Mucosa of descending colon (tissue), 3 donors: ENCODE data around the gene PPP1R3G. TPM values are rescaled to one million over a fixed set of nuclear protein-coding genes. Genes with fewer than 3 reads are reported as not detected.

Experiments
- ATAC-seq: fragments of 200-7000 bp; cut with Tn5 transposase; one replicate; pipeline ENCODE4 v1.9.1; 2020; ENCODE audit warnings: mild to moderate bottlenecking, moderate library complexity
- DNase-seq, 3 donors: peaks; one replicate each; pipeline ENCODE4 v3.0.0-alpha.2; 2020
- H3K36me3 ChIP-seq: fragments of 200-600 bp; one replicate; pipeline ENCODE4 v1.8.0; 2021; ENCODE audit warnings: low read depth, mild to moderate bottlenecking
- H3K4me1 ChIP-seq: fragments of 200-600 bp; one replicate; pipeline ENCODE4 v1.8.0; 2021; ENCODE audit warnings: low read depth, mild to moderate bottlenecking
- H3K4me3 ChIP-seq: fragments of 200-600 bp; one replicate; pipeline ENCODE4 v1.8.0; 2021; ENCODE audit warnings: mild to moderate bottlenecking
- H3K9me3 ChIP-seq: fragments of 200-600 bp; one replicate; pipeline ENCODE4 v1.8.0; 2021; ENCODE audit warnings: mild to moderate bottlenecking
- CTCF ChIP-seq: fragments of 200-600 bp; IDR thresholded peaks from one replicate; pipeline ENCODE4 v1.8.0; 2022; ENCODE audit warnings: antibody characterized with exemption, mild to moderate bottlenecking
- intact Hi-C, 2 donors: fragments of 100-400 bp; cut with DNase I in 1 of 2; cut with micrococcal nuclease in 1 of 2; formaldehyde crosslinking; loops; one replicate each; pipeline versions ENCODE4 v1.11.0 to v1.11.1; 2022; cut with DNase I, micrococcal nuclease
- total RNA-seq, 3 donors: library from RNA; stranded (reverse); fragmentation: NEBNext Ultra II Directional in 2 of 3; extraction: Animal tissue kit (Norgen Biotek cat#: 25700) in 2 of 3; gene quantifications; one replicate each; pipeline versions ENCODE4 v1.2.1 to v1.2.4, GENCODE V29; 2021 to 2023
- donor health status: DM: no; HTN: no; CAD: no; lungs with moderate emphysema.
- donor health status: DM: no; HTN: no; CAD: no.
- donor health status: DM: no; HTN: yes; CAD: no.

Gene PPP1R3G
- total RNA-seq, 3 donors from 2014 or later = 0.46 to 2.8 (median 0.55) TPM

GRCh38 chr6:5045416-5045815 is 39.7 kb upstream of the PPP1R3G start:
- DNase-seq (no peak), ATAC-seq (no peak)
- no peak overlapping the region for H3K4me3 ChIP-seq

GRCh38 chr6:5046430-5046829 is 38.7 kb upstream of the PPP1R3G start:
- Histone ChIP-seq H3K36me3 (no peaks in the 10 kb centered on the region), H3K4me1 (no peaks in the 10 kb centered on the region), H3K9me3 (peaks cover 10% of the 10 kb centered on the region), H3K4me3 (no peak overlapping the region)
- no peak for DNase-seq
- no peak for ATAC-seq
- no peak for TF ChIP-seq CTCF
- intact Hi-C loops = no loop called here

More at GRCh38 chr6:5045416-5045815, 39.7 kb upstream of the PPP1R3G start:
- Histone ChIP-seq H3K4me1 (no peaks in the 10 kb centered on the region), H3K9me3 (no peaks in the 10 kb centered on the region), H3K36me3 (no peaks in the 10 kb centered on the region)
- intact Hi-C loops = no loop called here
- TF ChIP-seq CTCF = no peak

- no peak for TF ChIP-seq CTCF
- Histone ChIP-seq H3K4me1 (no peaks in the 10 kb centered on the region), H3K36me3 (no peaks in the 10 kb centered on the region), H3K9me3 (peaks cover 13% of the 10 kb centered on the region), H3K4me3 (no peak overlapping the region)
- DNase-seq (no peak), ATAC-seq (no peak)
- intact Hi-C loops = no loop called here
These were observed 35.1 kb upstream of the PPP1R3G start for GRCh38 chr6:5050009-5050408.

- TF ChIP-seq CTCF = no peak
- H3K4me3 ChIP-seq = no peak overlapping the region
- peaks cover 13% of the 10 kb centered on the region for H3K9me3 ChIP-seq
- DNase-seq = no peak
- no peak for ATAC-seq
- H3K4me1 ChIP-seq = no peaks in the 10 kb centered on the region
- H3K36me3 ChIP-seq = no peaks in the 10 kb centered on the region
- intact Hi-C loops = no loop called here
These were observed 33.7 kb upstream of the PPP1R3G start for GRCh38 chr6:5051394-5051793.

- H3K4me3 ChIP-seq = no peak overlapping the region
- peaks cover 13% of the 10 kb centered on the region for H3K9me3 ChIP-seq
- TF ChIP-seq CTCF = no peak
- intact Hi-C loops = no loop called here
- H3K4me1 ChIP-seq = no peaks in the 10 kb centered on the region
- H3K36me3 ChIP-seq = no peaks in the 10 kb centered on the region
- ATAC-seq = no peak
- DNase-seq = no peak
These were observed 32.1 kb upstream of the PPP1R3G start for GRCh38 chr6:5053038-5053437.

GRCh38 chr6:5053864-5054244 is 31.3 kb upstream of the PPP1R3G start:
- Histone ChIP-seq H3K9me3 (peaks cover 13% of the 10 kb centered on the region), H3K4me1 (no peaks in the 10 kb centered on the region), H3K36me3 (no peaks in the 10 kb centered on the region), H3K4me3 (no peak overlapping the region)
- intact Hi-C loops = no loop called here
- peak; percentile 50 for ATAC-seq
- no peak for TF ChIP-seq CTCF
- no peak for DNase-seq
